Neural cell (in vitro differentiated cells): Measurements from ENCODE around the gene INTS6.

Source experiments
- EP300 ChIP-seq: fragments of 450-650 bp; conservative IDR thresholded peaks from 2 replicates; pipeline ENCODE4 v1.6.1; 2014; ENCODE audit warnings: antibody characterized with exemption, mild to moderate bottlenecking, moderate library complexity; ENCODE audit not compliant: poor library complexity, severe bottlenecking
- POLR2AphosphoS5 ChIP-seq: IDR thresholded peaks from 2 replicates; pipeline ENCODE4 v1.6.1; 2012
- RAD21 ChIP-seq: fragments of 450-650 bp; conservative IDR thresholded peaks from 2 replicates; pipeline ENCODE4 v1.6.1; 2014; ENCODE audit warnings: antibody characterized with exemption, mild to moderate bottlenecking, moderate library complexity
- TF ChIP-seq, protein P1 (sequence below): fragments of 450-650 bp; IDR thresholded peaks from 2 replicates; pipeline ENCODE4 v1.5.1; 2014; ENCODE audit warnings: antibody characterized with exemption, mild to moderate bottlenecking, moderate library complexity; ENCODE audit not compliant: poor library complexity, severe bottlenecking

DNA sequence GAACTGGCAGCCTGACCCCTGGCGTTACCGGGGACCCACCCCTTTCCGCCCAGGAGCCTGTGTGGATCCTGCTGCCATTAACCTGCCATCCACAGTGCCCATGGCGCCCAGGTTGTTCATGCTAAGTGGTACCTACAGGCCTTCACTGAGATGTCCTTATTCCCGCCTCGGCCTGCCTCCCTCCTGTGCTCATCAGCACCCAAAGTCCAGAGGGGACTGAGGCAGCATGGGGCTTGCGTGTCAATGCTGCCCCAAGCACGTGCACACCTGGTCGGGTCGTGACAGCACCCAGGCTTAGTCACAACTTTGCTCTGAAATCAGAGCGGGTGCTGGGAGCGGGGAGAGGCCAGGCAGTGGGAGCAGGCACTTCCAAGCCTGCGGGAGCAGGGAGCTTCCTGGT is 3.7 kb upstream of the INTS6 start:
- TF ChIP-seq, protein P1, sequence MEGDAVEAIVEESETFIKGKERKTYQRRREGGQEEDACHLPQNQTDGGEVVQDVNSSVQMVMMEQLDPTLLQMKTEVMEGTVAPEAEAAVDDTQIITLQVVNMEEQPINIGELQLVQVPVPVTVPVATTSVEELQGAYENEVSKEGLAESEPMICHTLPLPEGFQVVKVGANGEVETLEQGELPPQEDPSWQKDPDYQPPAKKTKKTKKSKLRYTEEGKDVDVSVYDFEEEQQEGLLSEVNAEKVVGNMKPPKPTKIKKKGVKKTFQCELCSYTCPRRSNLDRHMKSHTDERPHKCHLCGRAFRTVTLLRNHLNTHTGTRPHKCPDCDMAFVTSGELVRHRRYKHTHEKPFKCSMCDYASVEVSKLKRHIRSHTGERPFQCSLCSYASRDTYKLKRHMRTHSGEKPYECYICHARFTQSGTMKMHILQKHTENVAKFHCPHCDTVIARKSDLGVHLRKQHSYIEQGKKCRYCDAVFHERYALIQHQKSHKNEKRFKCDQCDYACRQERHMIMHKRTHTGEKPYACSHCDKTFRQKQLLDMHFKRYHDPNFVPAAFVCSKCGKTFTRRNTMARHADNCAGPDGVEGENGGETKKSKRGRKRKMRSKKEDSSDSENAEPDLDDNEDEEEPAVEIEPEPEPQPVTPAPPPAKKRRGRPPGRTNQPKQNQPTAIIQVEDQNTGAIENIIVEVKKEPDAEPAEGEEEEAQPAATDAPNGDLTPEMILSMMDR, result no peak
- no peak for TF ChIP-seq EP300
- no peak for TF ChIP-seq RAD21
- no peak for TF ChIP-seq POLR2AphosphoS5
